CD4-positive, alpha-beta T cell treated with Interleukin-4 for 1 hour (primary cell): ENCODE measurements around the gene CLRN1.
A peak's percentile ranks its signal among the peaks of the same experiment; 100 is the strongest.

Source experiments
- DNase-seq, 2 donors: peaks; one replicate each; pipeline ENCODE4 v3.0.0-alpha.2; 2020 to 2022

The CLRN1 gene

GRCh38 chr3:150917951-150918350 is 54.6 kb downstream of the CLRN1 start:
- no peak for DNase-seq

- no peak for DNase-seq
Observed at GRCh38 chr3:150913133-150913922, 59.2 kb downstream of the CLRN1 start.

GRCh38 chr3:150912501-150912900 is 60.0 kb downstream of the CLRN1 start:
- no peak for DNase-seq

- DNase-seq: no peak
Observed at GRCh38 chr3:150911771-150912170, 60.8 kb downstream of the CLRN1 start.

DNA sequence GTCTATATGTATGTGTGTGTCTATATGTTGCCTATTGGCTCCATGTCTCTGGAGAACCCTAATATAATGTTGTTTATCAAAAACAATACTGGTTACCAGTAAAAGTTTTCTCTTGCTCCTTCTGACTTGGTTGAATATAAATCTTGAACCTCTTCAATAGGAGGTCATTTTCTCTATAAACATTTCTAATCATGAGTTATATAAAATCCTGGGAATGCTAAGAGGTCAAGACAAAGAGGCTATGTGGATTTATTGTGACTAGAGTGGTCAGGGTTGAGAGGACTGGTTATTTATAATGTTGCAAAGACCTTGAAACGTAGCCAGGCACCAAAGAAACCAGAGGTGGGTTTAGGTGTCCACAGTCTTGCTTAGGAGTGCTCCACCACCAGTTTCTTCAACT is 66.1 kb downstream of the CLRN1 start:
- no peak for DNase-seq

GRCh38 chr3:150905746-150906145 is 66.8 kb downstream of the CLRN1 start:
- no peak for DNase-seq

- DNase-seq: no peak
Observed at GRCh38 chr3:150905339-150905738, 67.2 kb downstream of the CLRN1 start, which contains the start of gene MINDY4B. TSS of gene MINDY4B (minus strand) at chr3:150905439. CDS start at chr3:150905439, 0 bp downstream.

DNA sequence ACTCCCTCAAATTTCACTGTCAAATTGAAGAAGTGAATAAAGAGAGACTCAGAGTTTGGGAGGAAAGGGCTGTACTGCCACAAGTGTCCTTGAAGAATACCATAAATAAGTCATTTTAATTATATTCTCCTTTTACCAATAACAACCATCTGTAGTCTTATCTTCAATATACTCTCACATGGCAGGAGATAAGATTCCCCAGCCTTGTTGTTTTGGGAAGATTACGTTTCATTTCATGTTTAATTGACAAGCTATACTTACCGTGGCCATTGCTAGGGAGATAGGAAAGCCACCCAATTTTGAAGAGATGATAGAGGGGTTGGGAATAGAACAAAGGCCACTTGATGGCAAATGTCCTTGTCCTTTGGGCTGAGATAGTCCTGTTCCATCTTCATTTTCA is 69.5 kb downstream of the CLRN1 start:
- no peak for DNase-seq

- no peak for DNase-seq
Observed at GRCh38 chr3:150901793-150902192, 70.7 kb downstream of the CLRN1 start.

DNA sequence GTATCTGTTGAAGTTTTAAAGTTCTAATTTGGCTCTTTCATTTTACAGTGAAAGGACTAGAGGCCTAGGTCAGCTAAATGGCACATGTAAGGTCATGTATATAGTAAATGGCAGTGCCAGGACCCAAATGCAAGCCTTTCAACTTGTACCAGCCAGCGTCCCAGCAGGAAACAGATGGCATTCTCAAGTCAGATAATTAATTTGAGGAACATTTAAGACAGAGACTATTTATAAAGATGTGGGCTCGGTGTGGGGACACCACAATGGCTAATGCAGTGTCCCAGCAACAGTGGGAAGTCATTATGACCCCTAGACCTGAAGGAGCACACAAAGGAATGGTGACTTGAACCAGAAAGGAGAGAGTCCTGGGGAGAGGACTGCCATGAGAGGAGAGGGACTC is 73.4 kb downstream of the CLRN1 start:
- DNase-seq: no peak

GRCh38 chr3:150898046-150898754 is 74.3 kb downstream of the CLRN1 start:
- no peak for DNase-seq

DNA sequence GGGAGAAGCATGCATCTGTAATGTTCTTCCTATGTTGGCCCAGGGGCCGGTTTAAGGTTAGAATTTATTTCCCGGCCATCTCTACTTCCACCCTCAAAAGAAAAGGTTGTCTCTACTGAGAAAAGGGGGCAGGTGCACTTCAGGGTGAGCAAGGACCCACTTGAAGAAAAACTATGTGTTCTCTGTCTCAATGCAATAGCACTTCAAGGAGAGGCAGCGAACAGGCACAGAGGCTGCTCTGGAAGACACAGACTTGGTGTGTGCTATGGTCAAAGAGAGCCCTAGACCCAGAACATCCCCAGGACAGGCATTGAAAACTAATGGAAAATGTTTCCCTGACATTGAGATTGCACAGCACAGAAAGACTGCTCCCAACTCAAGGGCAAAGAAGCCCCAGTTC is 74.9 kb downstream of the CLRN1 start:
- DNase-seq: no peak

- DNase-seq: no peak
Observed at GRCh38 chr3:150890831-150891230, 81.7 kb downstream of the CLRN1 start.

- DNase-seq: no peak
Observed at GRCh38 chr3:150890295-150890694, 82.2 kb downstream of the CLRN1 start.

DNA sequence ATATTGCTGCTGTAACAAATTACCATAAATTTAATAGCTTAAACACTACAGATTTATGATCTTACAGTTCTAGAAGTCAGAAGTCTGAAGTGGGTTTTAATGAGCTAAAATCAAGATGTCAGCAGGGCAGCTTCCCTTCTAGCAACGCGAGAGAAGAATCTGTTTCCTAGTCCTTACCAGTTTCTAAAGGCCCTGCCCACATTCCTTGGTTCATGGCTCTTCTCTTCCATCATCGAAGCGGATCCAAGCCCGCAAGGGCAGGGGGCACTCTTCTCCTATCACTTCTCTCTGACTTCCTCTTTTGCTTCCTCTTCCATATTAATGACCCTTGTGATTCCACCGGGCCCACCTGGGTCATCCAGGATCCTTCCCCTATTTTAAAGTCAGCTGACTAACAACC is 83.4 kb downstream of the CLRN1 start:
- DNase-seq: peak in 1 of 2 donors; percentile 19

- no peak for DNase-seq
Observed at GRCh38 chr3:150887031-150887430, 85.5 kb downstream of the CLRN1 start.

- DNase-seq: no peak
Observed at GRCh38 chr3:150885535-150885934, 87.0 kb downstream of the CLRN1 start.

- DNase-seq: no peak
Observed at GRCh38 chr3:150878996-150879575, 93.4 kb downstream of the CLRN1 start.

GRCh38 chr3:150878290-150878689 is 94.2 kb downstream of the CLRN1 start:
- no peak for DNase-seq

GRCh38 chr3:150877303-150877702 is 95.2 kb downstream of the CLRN1 start:
- DNase-seq: no peak

DNA sequence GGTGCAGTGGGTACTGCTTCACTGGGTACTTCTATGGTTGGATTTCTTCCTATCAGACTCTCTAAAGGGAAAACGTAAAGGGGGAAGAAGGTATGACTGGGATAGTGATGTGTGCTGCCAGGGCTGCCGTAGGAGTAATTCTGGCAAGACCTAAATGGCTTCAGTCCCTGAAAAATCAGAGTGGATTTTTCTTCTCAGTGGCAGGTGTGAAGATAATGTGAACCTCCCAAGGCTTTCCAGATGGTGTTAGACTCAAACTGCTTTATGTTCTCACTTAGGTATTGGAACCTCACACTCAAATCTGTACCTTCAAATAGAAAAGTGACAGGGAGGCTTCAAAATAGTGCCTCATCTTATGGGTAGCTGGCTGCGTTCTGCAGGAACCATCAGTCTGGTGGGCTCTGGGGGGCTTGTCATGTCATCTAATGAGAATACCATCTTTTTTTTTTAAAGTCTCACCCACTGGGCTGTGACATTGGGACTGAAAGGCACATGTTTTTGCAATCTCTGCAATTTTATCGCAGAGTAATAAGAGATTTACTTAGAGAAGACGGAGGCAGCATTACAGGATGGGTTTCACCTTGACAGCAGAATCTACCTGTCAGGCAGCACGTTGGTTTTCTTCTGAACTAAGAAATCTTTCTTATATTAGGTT is 95.8 kb downstream of the CLRN1 start:
- DNase-seq: no peak
